ENCODE measurements around the gene TTLL11.

TTLL11 gene

GRCh38 chr9:121893786-121894185 is 199.3 kb downstream of the TTLL11 start:
- DNase-seq = no peak

GRCh38 chr9:121892706-121893105 is 200.4 kb downstream of the TTLL11 start:
- DNase-seq = no peak

- no peak for DNase-seq
Observed at GRCh38 chr9:121890746-121891145, 202.4 kb downstream of the TTLL11 start.

GRCh38 chr9:121889990-121890563 is 203.0 kb downstream of the TTLL11 start:
- no peak for DNase-seq

- DNase-seq = no peak
Observed at GRCh38 chr9:121888438-121888775, 204.7 kb downstream of the TTLL11 start.

- no peak for DNase-seq
Observed at GRCh38 chr9:121887553-121888437, 205.3 kb downstream of the TTLL11 start.

GRCh38 chr9:121886759-121887485 is 206.2 kb downstream of the TTLL11 start:
- no peak for DNase-seq

GRCh38 chr9:121885345-121885901 is 207.7 kb downstream of the TTLL11 start:
- no peak for DNase-seq

- DNase-seq = no peak
Observed at GRCh38 chr9:121884057-121884541, 209.0 kb downstream of the TTLL11 start.

GRCh38 chr9:121883281-121884056 is 209.6 kb downstream of the TTLL11 start:
- no peak for DNase-seq

GRCh38 chr9:121881920-121882500 is 211.1 kb downstream of the TTLL11 start:
- no peak for DNase-seq

- no peak for DNase-seq
Observed at GRCh38 chr9:121880343-121880898, 212.7 kb downstream of the TTLL11 start.

GRCh38 chr9:121878271-121878822 is 214.8 kb downstream of the TTLL11 start:
- DNase-seq = no peak

- DNase-seq = no peak
Observed at GRCh38 chr9:121876658-121877271, 216.3 kb downstream of the TTLL11 start.

GRCh38 chr9:121876255-121876654 is 216.9 kb downstream of the TTLL11 start:
- no peak for DNase-seq

GRCh38 chr9:121874524-121874923 is 218.6 kb downstream of the TTLL11 start:
- DNase-seq = no peak

GRCh38 chr9:121871431-121872025 is 221.6 kb downstream of the TTLL11 start:
- DNase-seq = no peak

GRCh38 chr9:121870271-121870670 is 222.8 kb downstream of the TTLL11 start:
- no peak for DNase-seq

GRCh38 chr9:121868626-121869025 is 224.5 kb downstream of the TTLL11 start:
- no peak for DNase-seq

- DNase-seq = no peak
Observed at GRCh38 chr9:121866927-121867326, 226.2 kb downstream of the TTLL11 start.

- DNase-seq = no peak
Observed at GRCh38 chr9:121865884-121866283, 227.2 kb downstream of the TTLL11 start.
